Right lobe of liver (tissue), 4 donors: ENCODE results near the gene SLC6A18.

Experiments used
- CTCF ChIP-seq, 4 donors: fragments of 200-600 bp in 3 of 4; fragments of 450-650 bp in 1 of 4; IDR thresholded peaks; one replicate each; pipeline versions ENCODE4 v1.5.1 to v1.8.0; 2016 to 2022; ENCODE audit warnings: antibody characterized with exemption in 4 of 4, mild to moderate bottlenecking in 2 of 4
- POLR2A ChIP-seq: fragments of 450-650 bp; IDR thresholded peaks from one replicate; pipeline ENCODE4 v1.6.1; 2017; ENCODE audit warnings: antibody characterized with exemption, mild to moderate bottlenecking
- donor health status: DM: no; HTN: no; CAD: no.
- donor health status: DM: no; HTN: no; CAD: no.
- donor health status: DM: no; HTN: yes; CAD: no.

DNA sequence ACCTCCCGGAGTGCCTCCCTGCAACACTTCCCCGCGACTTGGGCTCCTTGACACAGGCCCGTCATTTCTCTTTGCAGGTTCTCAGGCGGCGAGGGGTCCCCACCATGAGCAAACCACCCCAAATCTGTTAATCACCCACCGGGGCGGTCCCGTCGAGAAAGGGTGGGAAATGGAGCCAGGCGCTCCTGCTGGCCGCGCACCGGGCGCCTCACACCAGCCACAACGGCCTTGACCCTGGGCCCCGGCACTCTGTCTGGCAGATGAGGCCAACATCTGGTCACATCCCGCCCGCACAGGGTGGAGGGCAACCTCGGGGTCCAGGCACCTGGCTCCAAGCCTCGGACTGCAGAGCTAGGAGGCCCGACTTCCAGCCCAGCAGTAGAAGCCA is 70.5 kb downstream of the SLC6A18 start:
- no peak for TF ChIP-seq CTCF (IDR thresholded peaks at IDR 0.05)
- no peak for TF ChIP-seq POLR2A
